Measurements from ENCODE around the gene ZCCHC14.
"Not testable (repeated sequence)": the region's sequence is repeated elsewhere in the genome, so short reads cannot be mapped to it uniquely, and the experiment has no call there.

The ZCCHC14 gene

GRCh38 chr16:87497023-87497766, 4.4 kb upstream of the ZCCHC14 start:
- DNase-seq (ENCODE audit: low spot score) = not testable (repeated sequence)

- no peak for DNase-seq (ENCODE audit: low spot score)
These were observed 3.6 kb upstream of the ZCCHC14 start for GRCh38 chr16:87496447-87496801.

GRCh38 chr16:87495578-87496446, 3.0 kb upstream of the ZCCHC14 start:
- DNase-seq (ENCODE audit: low spot score) = no peak

- DNase-seq (ENCODE audit: low spot score) = no peak
These were observed 920 bp upstream of the ZCCHC14 start for GRCh38 chr16:87493608-87494280.

GRCh38 chr16:87492291-87492630, 563 bp downstream of the ZCCHC14 start:
- no peak for DNase-seq (ENCODE audit: low spot score)

- DNase-seq (ENCODE audit: low spot score) = no peak
These were observed 1.1 kb downstream of the ZCCHC14 start for GRCh38 chr16:87491522-87492290.

- not testable (repeated sequence) for DNase-seq (ENCODE audit: low spot score)
These were observed 1.9 kb downstream of the ZCCHC14 start for GRCh38 chr16:87490799-87491521.

- no peak for DNase-seq (ENCODE audit: low spot score)
These were observed 2.6 kb downstream of the ZCCHC14 start for GRCh38 chr16:87490096-87490798.

GRCh38 chr16:87489434-87490045, 3.3 kb downstream of the ZCCHC14 start:
- no peak for DNase-seq (ENCODE audit: low spot score)

- not testable (repeated sequence) for DNase-seq (ENCODE audit: low spot score)
These were observed 3.9 kb downstream of the ZCCHC14 start for GRCh38 chr16:87488960-87489359.

- no peak for DNase-seq (ENCODE audit: low spot score)
These were observed 5.4 kb downstream of the ZCCHC14 start for GRCh38 chr16:87487361-87487924.

GRCh38 chr16:87486713-87487247, 6.0 kb downstream of the ZCCHC14 start:
- no peak for DNase-seq (ENCODE audit: low spot score)

GRCh38 chr16:87486282-87486681, 6.5 kb downstream of the ZCCHC14 start:
- DNase-seq (ENCODE audit: low spot score) = no peak

GRCh38 chr16:87485792-87486191, 7.0 kb downstream of the ZCCHC14 start:
- not testable (repeated sequence) for DNase-seq (ENCODE audit: low spot score)

GRCh38 chr16:87484487-87485331, 8.1 kb downstream of the ZCCHC14 start:
- DNase-seq (ENCODE audit: low spot score) = no peak

- no peak for DNase-seq (ENCODE audit: low spot score)
These were observed 9.3 kb downstream of the ZCCHC14 start for GRCh38 chr16:87483481-87483880.

GRCh38 chr16:87482670-87483069, 10.2 kb downstream of the ZCCHC14 start:
- not testable (repeated sequence) for DNase-seq (ENCODE audit: low spot score)

GRCh38 chr16:87482266-87482665, 10.6 kb downstream of the ZCCHC14 start:
- no peak for DNase-seq (ENCODE audit: low spot score)

- not testable (repeated sequence) for DNase-seq (ENCODE audit: low spot score)
These were observed 11.1 kb downstream of the ZCCHC14 start for GRCh38 chr16:87481711-87482110.

Data from left forelimb (tissue), 1 donor.